GM19467 (cell line): ENCODE results near the gene IL1RN.
"Not testable (repeated sequence)": the region's sequence is repeated elsewhere in the genome, so short reads cannot be mapped to it uniquely, and the experiment has no call there.

Source experiments
- ATAC-seq: cut with Tn5 transposase; IDR thresholded peaks from one replicate; pipeline ENCODE4 v1.9.1; 2021; ENCODE audit warnings: mild to moderate bottlenecking, moderate library complexity; ENCODE audit not compliant: unreplicated experiment

Gene IL1RN

GRCh38 chr2:113126845-113127645 lies at the start of gene IL1RN:
Gene IL1RN (plus strand): TSS chr2:113127598. CDS start chr2:113127625, 27 bp downstream.
- no peak for ATAC-seq

- no peak for ATAC-seq
Measured at GRCh38 chr2:113077921-113078320, 49.5 kb upstream of the IL1RN start.

GRCh38 chr2:113078350-113078839 lies 49.0 kb upstream of the IL1RN start:
- no peak for ATAC-seq

GRCh38 chr2:113079131-113079530 lies 48.3 kb upstream of the IL1RN start:
- ATAC-seq = no peak

GRCh38 chr2:113080134-113080533 lies 47.3 kb upstream of the IL1RN start:
- ATAC-seq = no peak

GRCh38 chr2:113081488-113082210 lies 45.7 kb upstream of the IL1RN start:
- ATAC-seq = no peak

- ATAC-seq = no peak
Measured at GRCh38 chr2:113083296-113083695, 44.1 kb upstream of the IL1RN start.

GRCh38 chr2:113084249-113085000 lies 43.0 kb upstream of the IL1RN start:
- no peak for ATAC-seq

- ATAC-seq = no peak
Measured at GRCh38 chr2:113085542-113085941, 41.9 kb upstream of the IL1RN start.

- ATAC-seq = no peak
Measured at GRCh38 chr2:113088213-113088992, 39.0 kb upstream of the IL1RN start.

GRCh38 chr2:113089916-113090315 lies 37.5 kb upstream of the IL1RN start:
- no peak for ATAC-seq

- no peak for ATAC-seq
Measured at GRCh38 chr2:113091231-113091896, 36.0 kb upstream of the IL1RN start.

- no peak for ATAC-seq
Measured at GRCh38 chr2:113092864-113093612, 34.4 kb upstream of the IL1RN start.

GRCh38 chr2:113093613-113093977 lies 33.8 kb upstream of the IL1RN start:
- no peak for ATAC-seq

GRCh38 chr2:113096306-113096705 lies 31.1 kb upstream of the IL1RN start:
- ATAC-seq = not testable (repeated sequence)

GRCh38 chr2:113096842-113097618 lies 30.4 kb upstream of the IL1RN start:
- ATAC-seq = not testable (repeated sequence)

- no peak for ATAC-seq
Measured at GRCh38 chr2:113098041-113098440, 29.4 kb upstream of the IL1RN start.

GRCh38 chr2:113098532-113098931 lies 28.9 kb upstream of the IL1RN start:
- no peak for ATAC-seq

GRCh38 chr2:113102133-113102532 lies 25.3 kb upstream of the IL1RN start:
- ATAC-seq = no peak
